ENCODE measurements around the gene MCTS1.

MCTS1 gene

DNA sequence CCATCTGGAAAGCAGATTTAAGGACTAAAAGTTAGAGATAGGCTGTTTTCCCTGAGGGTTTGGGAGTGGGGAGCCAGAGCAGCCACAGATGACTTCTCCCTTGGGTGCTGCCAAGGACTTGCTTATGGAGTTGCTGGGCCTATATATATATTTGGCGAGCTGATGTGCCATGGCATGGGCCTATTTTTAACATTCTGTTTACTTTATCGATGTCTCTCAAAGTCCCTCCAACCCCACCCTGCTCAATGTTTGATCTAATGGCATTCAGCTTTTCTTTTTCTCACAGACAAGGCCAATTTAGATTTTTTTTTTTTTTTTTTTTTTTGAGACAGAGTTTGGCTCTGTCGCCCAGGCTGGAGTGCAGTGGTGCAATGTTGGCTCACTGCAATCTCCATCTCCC lies 37.1 kb upstream of the MCTS1 start:
- TF ChIP-seq CREB1 (IDR thresholded peaks at IDR 0.05; ENCODE audit: low read depth) (no peak), TAF1 (IDR thresholded peaks at IDR 0.05; ENCODE audit: low read depth) (no peak), EP300 (IDR thresholded peaks at IDR 0.05; ENCODE audit: borderline replicate concordance) (no peak), TCF12 (IDR thresholded peaks at IDR 0.05; ENCODE audit: low read depth) (no peak), FOXM1 (IDR thresholded peaks at IDR 0.05; ENCODE audit: borderline replicate concordance, low read depth) (no peak), RAD21 (IDR thresholded peaks at IDR 0.05; ENCODE audit: low read depth) (no peak)
- TF ChIP-seq, protein P1, sequence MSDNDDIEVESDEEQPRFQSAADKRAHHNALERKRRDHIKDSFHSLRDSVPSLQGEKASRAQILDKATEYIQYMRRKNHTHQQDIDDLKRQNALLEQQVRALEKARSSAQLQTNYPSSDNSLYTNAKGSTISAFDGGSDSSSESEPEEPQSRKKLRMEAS (IDR thresholded peaks at IDR 0.05): no peak
- TF ChIP-seq, protein P2, sequence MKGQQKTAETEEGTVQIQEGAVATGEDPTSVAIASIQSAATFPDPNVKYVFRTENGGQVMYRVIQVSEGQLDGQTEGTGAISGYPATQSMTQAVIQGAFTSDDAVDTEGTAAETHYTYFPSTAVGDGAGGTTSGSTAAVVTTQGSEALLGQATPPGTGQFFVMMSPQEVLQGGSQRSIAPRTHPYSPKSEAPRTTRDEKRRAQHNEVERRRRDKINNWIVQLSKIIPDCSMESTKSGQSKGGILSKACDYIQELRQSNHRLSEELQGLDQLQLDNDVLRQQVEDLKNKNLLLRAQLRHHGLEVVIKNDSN (IDR thresholded peaks at IDR 0.05): no peak

DNA sequence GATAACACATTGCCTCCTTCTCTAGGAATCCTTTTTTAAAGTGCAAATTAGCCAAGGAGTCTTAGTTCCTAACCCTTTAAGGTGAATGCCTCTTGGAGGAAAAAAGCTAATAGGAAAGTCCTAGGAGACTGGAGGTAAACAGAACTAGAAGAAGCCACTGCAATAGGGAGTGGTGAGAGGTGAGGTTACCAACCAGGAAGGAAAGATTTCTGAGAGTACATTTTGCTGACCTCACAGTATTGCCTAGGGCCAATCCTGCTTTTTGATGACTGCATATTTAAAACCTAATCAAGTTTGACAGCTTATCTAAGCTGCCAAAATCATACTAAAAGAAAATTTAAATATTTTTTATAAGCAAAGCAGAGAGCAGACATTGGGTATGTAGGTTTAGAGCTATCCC lies 35.9 kb upstream of the MCTS1 start:
- TF ChIP-seq TCF12 (IDR thresholded peaks at IDR 0.05; ENCODE audit: low read depth) (no peak), RAD21 (IDR thresholded peaks at IDR 0.05; ENCODE audit: low read depth) (no peak), EP300 (IDR thresholded peaks at IDR 0.05; ENCODE audit: borderline replicate concordance) (no peak)

DNA sequence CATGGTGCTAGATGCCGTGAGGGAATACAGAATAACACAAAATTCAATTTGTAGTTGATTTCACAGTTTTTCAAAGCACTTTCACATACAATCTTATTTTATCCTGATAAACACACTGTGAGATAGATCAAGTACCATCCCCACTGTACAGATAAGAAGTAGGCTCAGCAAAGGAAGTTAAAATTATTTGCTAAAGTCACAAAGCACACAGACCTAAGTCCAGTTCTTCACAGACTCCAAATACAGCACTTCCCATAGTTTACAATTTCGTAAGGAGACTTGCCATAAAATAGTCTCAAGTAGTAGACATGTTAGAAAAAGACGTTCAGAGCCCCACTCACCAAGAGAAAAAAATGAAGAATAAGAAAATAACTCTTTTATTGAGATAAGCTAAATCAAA lies 35.3 kb upstream of the MCTS1 start:
- no peak for TF ChIP-seq EGR1 (IDR thresholded peaks at IDR 0.05)

DNA sequence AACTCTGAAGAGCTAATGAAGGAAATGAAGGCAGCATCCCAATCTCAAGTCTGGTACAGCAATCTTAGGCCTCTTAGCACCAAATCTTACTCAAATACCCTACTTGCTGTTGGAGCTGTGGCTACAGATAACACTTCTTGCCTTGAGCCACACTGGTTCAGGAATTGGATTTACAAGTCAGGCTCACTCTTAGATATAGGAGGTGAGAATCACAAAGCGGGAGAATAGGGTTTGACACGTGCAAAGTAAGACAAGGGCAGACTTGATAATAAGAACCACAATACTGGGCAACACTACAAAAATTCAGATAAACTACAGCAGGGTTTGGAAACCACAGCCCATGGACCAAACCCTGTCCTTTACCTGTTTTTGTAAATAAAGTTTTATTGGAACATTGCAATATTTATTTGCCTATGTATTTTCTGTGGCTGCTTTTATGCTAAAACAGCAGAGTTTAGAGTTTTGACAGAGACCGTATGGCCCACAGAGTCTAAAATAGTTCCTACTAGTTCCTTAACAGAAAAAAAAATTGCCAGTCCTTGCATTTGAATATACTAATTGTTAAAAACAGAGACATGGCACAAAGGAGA lies 33.8 kb upstream of the MCTS1 start:
- TF ChIP-seq TAF1 (IDR thresholded peaks at IDR 0.05; ENCODE audit: low read depth): no peak
- no peak for TF ChIP-seq TCF12 (IDR thresholded peaks at IDR 0.05; ENCODE audit: low read depth)
- no peak for TF ChIP-seq NFIC (IDR thresholded peaks at IDR 0.05)
- no peak for TF ChIP-seq FOXM1 (IDR thresholded peaks at IDR 0.05; ENCODE audit: borderline replicate concordance, low read depth)
- TF ChIP-seq EP300 (IDR thresholded peaks at IDR 0.05; ENCODE audit: borderline replicate concordance): no peak
- TF ChIP-seq CREB1 (IDR thresholded peaks at IDR 0.05; ENCODE audit: low read depth): no peak
- no peak for TF ChIP-seq EGR1 (IDR thresholded peaks at IDR 0.05)
- no peak for TF ChIP-seq RAD21 (IDR thresholded peaks at IDR 0.05; ENCODE audit: low read depth)
- TF ChIP-seq, protein P3, sequence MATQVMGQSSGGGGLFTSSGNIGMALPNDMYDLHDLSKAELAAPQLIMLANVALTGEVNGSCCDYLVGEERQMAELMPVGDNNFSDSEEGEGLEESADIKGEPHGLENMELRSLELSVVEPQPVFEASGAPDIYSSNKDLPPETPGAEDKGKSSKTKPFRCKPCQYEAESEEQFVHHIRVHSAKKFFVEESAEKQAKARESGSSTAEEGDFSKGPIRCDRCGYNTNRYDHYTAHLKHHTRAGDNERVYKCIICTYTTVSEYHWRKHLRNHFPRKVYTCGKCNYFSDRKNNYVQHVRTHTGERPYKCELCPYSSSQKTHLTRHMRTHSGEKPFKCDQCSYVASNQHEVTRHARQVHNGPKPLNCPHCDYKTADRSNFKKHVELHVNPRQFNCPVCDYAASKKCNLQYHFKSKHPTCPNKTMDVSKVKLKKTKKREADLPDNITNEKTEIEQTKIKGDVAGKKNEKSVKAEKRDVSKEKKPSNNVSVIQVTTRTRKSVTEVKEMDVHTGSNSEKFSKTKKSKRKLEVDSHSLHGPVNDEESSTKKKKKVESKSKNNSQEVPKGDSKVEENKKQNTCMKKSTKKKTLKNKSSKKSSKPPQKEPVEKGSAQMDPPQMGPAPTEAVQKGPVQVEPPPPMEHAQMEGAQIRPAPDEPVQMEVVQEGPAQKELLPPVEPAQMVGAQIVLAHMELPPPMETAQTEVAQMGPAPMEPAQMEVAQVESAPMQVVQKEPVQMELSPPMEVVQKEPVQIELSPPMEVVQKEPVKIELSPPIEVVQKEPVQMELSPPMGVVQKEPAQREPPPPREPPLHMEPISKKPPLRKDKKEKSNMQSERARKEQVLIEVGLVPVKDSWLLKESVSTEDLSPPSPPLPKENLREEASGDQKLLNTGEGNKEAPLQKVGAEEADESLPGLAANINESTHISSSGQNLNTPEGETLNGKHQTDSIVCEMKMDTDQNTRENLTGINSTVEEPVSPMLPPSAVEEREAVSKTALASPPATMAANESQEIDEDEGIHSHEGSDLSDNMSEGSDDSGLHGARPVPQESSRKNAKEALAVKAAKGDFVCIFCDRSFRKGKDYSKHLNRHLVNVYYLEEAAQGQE (IDR thresholded peaks at IDR 0.05; ENCODE audit: low read depth): no peak
- TF ChIP-seq CEBPB (IDR thresholded peaks at IDR 0.05): no peak
- TF ChIP-seq, protein P1 (IDR thresholded peaks at IDR 0.05): no peak
- no peak for TF ChIP-seq TEAD4 (IDR thresholded peaks at IDR 0.05)
- TF ChIP-seq ZBTB7A (IDR thresholded peaks at IDR 0.05; ENCODE audit: low read depth): no peak
- TF ChIP-seq, protein P2 (IDR thresholded peaks at IDR 0.05): no peak
- no peak for TF ChIP-seq YY1 (IDR thresholded peaks at IDR 0.05; ENCODE audit: low read depth)

DNA sequence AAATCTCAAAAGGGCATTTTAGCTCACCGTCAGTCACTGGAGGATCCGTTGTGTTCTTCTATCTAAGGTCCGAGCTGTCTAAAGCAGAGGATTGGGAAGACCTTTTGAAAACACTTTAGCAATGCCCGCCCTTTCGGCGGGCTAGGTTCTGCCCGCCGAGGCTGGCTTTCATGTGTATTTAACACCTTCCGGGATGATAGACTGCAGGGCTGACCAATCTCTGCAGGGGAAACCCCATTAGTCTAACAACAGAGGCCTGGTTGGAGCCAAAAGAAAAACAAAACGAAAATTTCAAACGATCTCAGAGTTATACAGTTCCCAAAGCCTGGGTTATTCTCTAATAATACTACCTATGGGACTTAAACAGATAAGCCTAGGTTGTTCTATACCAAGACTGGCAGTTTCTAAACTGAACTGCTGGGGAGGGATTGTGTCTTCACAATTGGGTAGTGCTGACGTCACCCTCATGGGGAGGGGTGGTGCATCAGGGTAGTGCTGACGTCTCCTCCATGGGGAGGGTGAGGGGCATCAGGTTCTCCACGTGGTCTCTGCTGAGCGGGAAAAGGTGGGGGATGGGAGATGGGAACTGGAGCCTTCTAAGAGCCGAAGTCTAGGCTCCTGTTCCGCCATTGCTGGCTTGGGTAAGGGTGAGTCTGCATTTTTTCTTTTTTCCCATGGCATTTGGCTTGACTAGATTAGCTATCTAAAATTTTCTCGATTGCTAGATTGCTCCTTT lies 28.4 kb upstream of the MCTS1 start:
- TF ChIP-seq, protein P2 (IDR thresholded peaks at IDR 0.05): no peak
- TF ChIP-seq YY1 (IDR thresholded peaks at IDR 0.05; ENCODE audit: low read depth): no peak

DNA sequence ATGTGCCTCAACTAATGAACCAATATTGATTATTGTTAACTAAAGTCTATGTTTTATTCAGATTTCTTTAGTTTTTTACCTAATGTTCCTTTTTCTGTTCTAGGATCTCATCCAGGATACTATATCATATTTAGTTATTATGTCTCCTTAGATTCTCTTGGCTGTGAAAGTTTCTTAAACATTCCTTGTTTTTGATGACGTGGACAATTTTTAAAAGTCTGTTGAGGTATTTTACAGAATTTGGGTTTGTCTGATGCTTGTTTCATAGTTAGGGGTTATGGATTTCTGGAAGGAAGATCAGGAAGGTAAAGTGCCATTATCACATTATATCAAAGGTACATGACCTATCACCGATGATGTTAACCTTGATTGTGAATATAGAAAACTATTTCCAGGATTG lies 18.2 kb upstream of the MCTS1 start:
- TF ChIP-seq EGR1 (IDR thresholded peaks at IDR 0.05): no peak
- no peak for TF ChIP-seq TEAD4 (IDR thresholded peaks at IDR 0.05)
- TF ChIP-seq, protein P2 (IDR thresholded peaks at IDR 0.05): no peak
- TF ChIP-seq, protein P1 (IDR thresholded peaks at IDR 0.05): no peak
- no peak for TF ChIP-seq CREB1 (IDR thresholded peaks at IDR 0.05; ENCODE audit: low read depth)
- TF ChIP-seq FOXM1 (IDR thresholded peaks at IDR 0.05; ENCODE audit: borderline replicate concordance, low read depth): no peak
- TF ChIP-seq CEBPB (IDR thresholded peaks at IDR 0.05): no peak
- TF ChIP-seq, protein P3 (IDR thresholded peaks at IDR 0.05; ENCODE audit: low read depth): no peak
- TF ChIP-seq TAF1 (IDR thresholded peaks at IDR 0.05; ENCODE audit: low read depth): no peak
- TF ChIP-seq EP300 (IDR thresholded peaks at IDR 0.05; ENCODE audit: borderline replicate concordance): no peak
- TF ChIP-seq NFIC (IDR thresholded peaks at IDR 0.05): no peak

All from Ishikawa (cell line).